HepG2 (cell line): Measurements from ENCODE around the gene AFF1. TPM values are rescaled to one million over a fixed set of nuclear protein-coding genes. Genes with fewer than 3 reads are reported as not detected.

Experiments used
- CENPX ChIP-seq: sonication (generic); formaldehyde crosslinking; IDR thresholded peaks from 2 replicates; pipeline ENCODE4 v1.9.0; 2021; ENCODE audit warnings: mild to moderate bottlenecking, missing genetic modification reagents, moderate library complexity
- E2F1 ChIP-seq: sonication (generic); formaldehyde crosslinking; IDR thresholded peaks from 2 replicates; pipeline ENCODE4 v1.5.0; 2020; ENCODE audit warnings: missing genetic modification reagents
- FOXC1 ChIP-seq: sonication (generic); formaldehyde crosslinking; IDR thresholded peaks from 2 replicates; pipeline ENCODE4 v1.8.0; 2022; ENCODE audit warnings: mild to moderate bottlenecking, missing genetic modification reagents, borderline replicate concordance
- KAT8 ChIP-seq: IDR thresholded peaks from 2 replicates; pipeline ENCODE4 v1.6.1; 2016; ENCODE audit warnings: missing genetic modification reagents, missing compliant biosample characterization
- MXD4 ChIP-seq: IDR thresholded peaks from 2 replicates; pipeline ENCODE4 v1.6.1; 2016; ENCODE audit warnings: mild to moderate bottlenecking, missing biosample characterization, missing genetic modification reagents
- NKX3-1 ChIP-seq: sonication (generic); formaldehyde crosslinking; IDR thresholded peaks from 2 replicates; pipeline ENCODE4 v1.5.0; 2020; ENCODE audit warnings: missing genetic modification reagents
- PBX2 ChIP-seq: IDR thresholded peaks from 2 replicates; pipeline ENCODE4 v1.6.1; 2016; ENCODE audit warnings: control low read depth
- PHF5A ChIP-seq: IDR thresholded peaks from one replicate; pipeline ENCODE4 v1.6.1; 2018; ENCODE audit warnings: low read depth, missing genetic modification reagents; ENCODE audit not compliant: unreplicated experiment
- POLR2AphosphoS2 ChIP-seq: IDR thresholded peaks from 2 replicates; pipeline ENCODE4 v1.6.1; 2011; ENCODE audit warnings: low read depth, low read length, improper control_type of control experiment
- PRMT3 ChIP-seq: sonication (generic); formaldehyde crosslinking; IDR thresholded peaks from 2 replicates; pipeline ENCODE4 v1.8.1; 2022; ENCODE audit warnings: low read depth, mild to moderate bottlenecking, moderate library complexity, missing genetic modification reagents, borderline replicate concordance
- RARG ChIP-seq: sonication (generic); formaldehyde crosslinking; IDR thresholded peaks from 2 replicates; pipeline ENCODE4 v1.4.0; 2020; ENCODE audit warnings: low read depth, mild to moderate bottlenecking, missing genetic modification reagents
- SRSF4 ChIP-seq: fragments of 200-400 bp; formaldehyde crosslinking; IDR thresholded peaks from one replicate; pipeline ENCODE4 v1.6.1; 2018; ENCODE audit warnings: mild to moderate bottlenecking, low read depth, low read length, moderate library complexity; ENCODE audit not compliant: poor library complexity, severe bottlenecking
- ZBTB20 ChIP-seq: sonication (generic); formaldehyde crosslinking; IDR thresholded peaks from 2 replicates; pipeline ENCODE4 v1.8.1; 2023; ENCODE audit warnings: missing genetic modification reagents, low read depth, mild to moderate bottlenecking, borderline replicate concordance
- ZFP36 ChIP-seq: fragments of 150-350 bp; IDR thresholded peaks from 2 replicates; pipeline ENCODE4 v1.6.1; 2018; ENCODE audit warnings: borderline replicate concordance, low read length, low read depth; ENCODE audit not compliant: partially characterized antibody
- ZNF274 ChIP-seq: sonication (generic); formaldehyde crosslinking; IDR thresholded peaks from 2 replicates; pipeline ENCODE4 v1.5.1; 2020; ENCODE audit warnings: mild to moderate bottlenecking, missing genetic modification reagents
- ZNF574 ChIP-seq: sonication (generic); formaldehyde crosslinking; IDR thresholded peaks from 2 replicates; pipeline ENCODE4 v1.4.0; 2020; ENCODE audit warnings: missing genetic modification reagents
- ZNF639 ChIP-seq: conservative IDR thresholded peaks from 2 replicates; pipeline ENCODE4 v1.6.1; 2018; ENCODE audit warnings: missing genetic modification reagents
- ZNF644 ChIP-seq: IDR thresholded peaks from 2 replicates; pipeline ENCODE4 v1.6.1; 2016; ENCODE audit warnings: low read depth
- ZNF710 ChIP-seq: sonication (generic); formaldehyde crosslinking; IDR thresholded peaks from 2 replicates; pipeline ENCODE4 v1.5.0; 2020; ENCODE audit warnings: mild to moderate bottlenecking, missing genetic modification reagents, borderline replicate concordance
- polyA plus RNA-seq, 8 experiments: library from polyadenylated mRNA; depleted of rRNA in 3 of 8; stranded (reverse) in 7 of 8; unstranded in 1 of 8; fragments of >200 nt; fragmentation: Illumina TruSeq in 4 of 8; extraction: Trizol in 4 of 8; gene quantifications; 2 replicates each; pipeline versions ENCODE4 v1.2.1 to v1.2.3, GENCODE V29; 2011 to 2016; ENCODE audit warnings: low read depth in 4 of 8, missing spikeins in 1 of 8, mixed read lengths in 1 of 8; ENCODE audit not compliant: insufficient read depth in 1 of 8
- total RNA-seq, 5 experiments: library from RNA; depleted of rRNA; stranded (reverse); fragments of >200 nt; fragmentation: Illumina TruSeq; extraction: Trizol; gene quantifications; 2 replicates each; pipeline ENCODE4 v1.2.3, GENCODE V29; 2016; ENCODE audit warnings: low read depth in 1 of 5

AFF1 gene
- total and polyA plus RNA-seq, 2 of the 13 experiments (the other 11 are each of a cell fraction or from before 2014, with no cell fraction given), result 15.5 to 15.9 TPM

GRCh38 chr4:86993909-86994681, 59.3 kb downstream of the AFF1 start (continued):
- TF ChIP-seq ZNF639 (CRISPR knock-in tag) (no peak), CENPX (CRISPR knock-in tag) (no peak), FOXC1 (CRISPR knock-in tag) (no peak; the same call in 1 of the 2 replicates), ZNF574 (CRISPR knock-in tag) (peak; percentile 47; the same call in 1 of the 2 replicates), ZFP36 (no peak), PHF5A (CRISPR knock-in tag) (no peak), RARG (CRISPR knock-in tag) (no peak), ZNF710 (CRISPR knock-in tag) (peak; percentile 46; the same call in 1 of the 2 replicates), ZBTB20 (CRISPR knock-in tag) (peak; percentile 39; the same call in 1 of the 2 replicates), E2F1 (CRISPR knock-in tag) (no peak), NKX3-1 (CRISPR knock-in tag) (0 out of 2 replicates have a peak, but pooled peaks have one; percentile 46), POLR2AphosphoS2 (no peak), PBX2 (CRISPR knock-in tag) (no peak), ZNF274 (CRISPR knock-in tag) (no peak), KAT8 (peak; percentile 87), MXD4 (CRISPR knock-in tag) (peak; percentile 63; the same call in 1 of the 2 replicates), PRMT3 (no peak), ZNF644 (peak; percentile 94), SRSF4 (no peak)
